Measurements from ENCODE around the gene DPEP3.
"Not testable (repeated sequence)": the region's sequence is repeated elsewhere in the genome, so short reads cannot be mapped to it uniquely, and the experiment has no call there.

The DPEP3 gene

DNA sequence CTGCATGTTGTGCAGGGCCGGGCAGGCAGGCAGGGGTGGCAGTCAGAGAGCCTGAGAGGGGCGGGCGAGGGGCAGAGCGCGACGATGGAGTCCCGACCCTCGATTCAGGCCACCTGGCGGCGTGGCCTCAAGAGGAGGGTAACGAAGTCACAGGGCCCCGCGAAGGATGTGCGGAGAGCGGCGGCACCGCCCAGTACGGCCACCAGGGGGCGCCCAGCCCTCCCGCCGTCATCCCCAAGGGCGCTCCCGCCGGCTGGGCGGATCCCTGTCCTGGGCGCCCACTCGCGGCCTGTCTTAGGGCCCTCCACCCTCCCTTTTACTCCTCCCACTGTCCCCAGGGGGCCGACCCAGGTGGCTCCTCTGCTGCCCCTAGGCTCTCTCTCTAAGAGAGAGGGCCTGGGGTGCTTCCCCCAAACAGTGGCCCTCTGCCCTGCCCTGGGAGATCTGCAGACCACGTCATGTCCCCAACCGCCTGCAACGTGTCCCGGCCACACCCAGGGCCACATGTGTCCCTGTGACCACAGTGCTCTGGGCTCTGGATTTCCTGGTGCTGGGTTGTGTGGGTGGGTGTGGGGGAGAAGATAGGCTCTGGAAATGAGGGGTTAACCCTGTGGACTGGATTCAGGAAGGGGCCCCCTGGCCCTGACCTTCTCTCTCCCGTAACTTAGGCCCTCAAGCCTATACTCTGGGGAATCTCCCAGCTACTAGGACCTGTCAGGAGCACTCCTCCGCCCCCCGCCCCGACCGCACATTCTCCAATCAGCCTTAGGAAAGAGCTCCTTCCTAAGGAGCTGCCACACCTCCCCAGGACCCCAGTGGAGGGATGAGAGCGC, 13.1 kb upstream of the DPEP3 start:
- peak; percentile 63 for DNase-seq

DNA sequence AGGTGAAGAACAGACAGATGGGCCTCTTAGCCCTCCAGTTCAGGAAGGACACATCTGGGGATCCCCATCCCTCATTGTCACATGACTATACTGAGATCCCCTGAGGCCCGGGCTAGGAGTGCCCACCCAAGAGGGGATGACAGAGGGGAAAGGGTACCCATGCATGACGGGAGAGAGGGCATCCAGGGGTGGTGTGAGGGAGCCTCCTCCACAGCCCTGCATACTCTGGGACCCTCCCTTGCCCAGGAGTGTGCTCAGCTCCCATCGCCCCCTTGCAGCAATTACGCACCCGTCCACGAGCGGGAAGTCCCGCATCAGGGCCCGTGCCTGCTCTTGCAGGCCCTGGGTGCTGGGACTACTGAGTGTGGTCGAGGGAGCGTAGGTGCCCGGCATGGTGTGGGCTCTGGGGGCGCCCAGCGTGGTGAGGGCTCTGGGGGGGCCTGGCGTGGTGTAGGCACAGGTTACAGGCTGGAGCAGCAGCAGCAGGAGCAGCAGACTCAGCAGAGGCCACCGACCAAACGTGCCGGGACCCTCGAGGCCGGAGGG, 12.4 kb upstream of the DPEP3 start:
- no peak for DNase-seq

DNA sequence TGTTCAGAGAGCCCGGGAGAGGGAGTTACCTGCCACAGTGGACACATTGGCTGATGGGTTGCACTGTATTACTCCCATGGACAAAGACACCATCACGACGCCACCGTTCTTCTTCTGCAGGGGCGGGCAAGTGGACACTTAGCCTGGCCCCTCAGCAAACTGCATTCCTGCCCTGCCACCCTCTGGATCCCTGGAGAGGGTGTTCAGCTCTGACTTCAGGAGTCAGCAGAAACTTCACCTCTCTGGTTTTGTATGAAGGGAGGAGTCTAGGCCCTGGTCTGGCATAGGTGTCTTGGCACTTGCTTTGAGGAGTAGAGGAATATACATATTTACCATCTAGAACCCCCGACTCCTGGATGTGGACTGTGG, 9.7 kb upstream of the DPEP3 start:
- DNase-seq: no peak

DNA sequence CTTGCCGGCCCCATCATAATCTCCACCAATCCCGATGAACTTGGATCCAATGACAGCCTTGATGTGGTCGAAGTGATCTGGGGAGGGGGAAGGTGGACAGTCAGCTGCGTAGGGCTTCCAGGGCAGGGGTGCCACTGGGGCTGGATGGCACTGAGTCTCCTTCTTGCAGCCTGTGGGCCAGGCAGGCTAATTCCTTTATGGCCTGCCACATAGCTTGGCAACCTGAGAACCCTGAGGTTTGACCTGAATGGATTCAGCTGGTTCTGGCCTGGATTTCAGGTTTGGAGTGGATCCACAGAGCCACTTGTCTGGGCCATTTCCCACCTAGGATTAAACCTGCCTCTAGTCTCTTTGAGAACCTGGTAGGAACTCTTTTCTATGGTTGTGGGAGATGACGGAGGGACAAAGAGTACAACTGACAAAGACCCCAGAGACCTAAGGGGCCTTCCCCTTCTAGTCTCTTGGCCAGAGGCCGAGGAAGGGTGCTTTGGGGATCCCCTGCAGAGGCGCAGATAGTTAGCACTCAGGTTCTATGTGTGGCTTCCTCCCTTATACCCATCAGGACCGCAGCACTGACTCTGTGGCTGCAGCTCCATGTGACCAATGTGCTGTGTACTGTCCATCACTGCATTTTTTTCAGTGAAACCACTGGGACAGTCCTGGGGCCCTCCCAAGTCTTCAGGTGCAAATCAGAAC, 9.2 kb upstream of the DPEP3 start:
- no peak for DNase-seq

DNA sequence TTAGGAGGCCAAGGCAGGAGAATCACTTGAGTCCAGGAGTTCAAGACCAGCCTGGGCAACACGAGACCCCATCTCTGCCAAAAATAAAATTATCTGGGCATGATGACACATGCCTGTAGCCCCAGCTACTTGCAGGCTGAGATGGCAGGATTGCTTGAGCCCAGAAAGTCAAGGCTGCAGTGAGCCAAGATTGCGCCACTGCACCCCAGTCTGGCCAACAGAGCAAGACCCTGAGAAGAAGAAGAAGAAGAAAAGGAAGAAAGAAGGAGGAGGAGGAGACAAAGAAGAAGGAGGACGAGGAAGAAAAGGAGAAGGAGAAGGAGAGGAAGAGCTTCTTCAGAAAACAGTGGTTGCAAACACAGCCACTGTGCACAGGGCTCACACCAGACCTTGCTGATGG, 8.4 kb upstream of the DPEP3 start:
- no peak for DNase-seq

DNA sequence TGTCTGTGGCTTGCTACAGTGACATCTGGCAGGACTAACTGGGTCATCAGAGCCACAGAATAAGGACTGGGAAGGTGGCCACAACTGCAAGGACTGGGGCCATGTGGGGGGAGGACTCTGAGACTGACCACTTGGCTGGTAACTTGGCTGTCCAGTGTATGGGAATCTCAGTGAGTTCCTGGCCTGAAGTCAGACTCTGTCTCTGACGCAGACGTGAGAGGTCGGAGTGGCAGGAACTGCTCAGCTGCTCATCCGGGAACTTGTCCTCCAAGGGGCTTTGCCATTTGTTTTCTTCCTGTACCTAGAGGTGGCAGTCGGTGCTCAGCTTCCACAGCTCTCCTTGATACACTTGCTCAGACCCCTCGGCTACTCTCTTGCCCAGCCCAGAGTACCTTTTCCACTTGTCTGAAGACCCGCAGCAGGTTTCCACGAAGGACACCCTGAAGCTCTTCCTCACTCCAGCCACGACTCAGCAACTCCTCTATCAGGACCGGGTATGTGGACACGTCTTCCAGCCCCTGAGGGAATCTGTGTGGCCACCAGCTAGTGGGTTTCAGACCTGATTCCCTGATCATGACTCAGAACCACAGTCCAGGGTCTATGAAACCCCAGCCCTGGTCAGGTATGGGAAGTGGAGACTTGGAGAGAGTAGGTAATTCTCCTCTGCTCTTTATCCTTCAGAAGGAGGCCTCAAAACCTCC, 7.3 kb upstream of the DPEP3 start:
- no peak for DNase-seq

DNA sequence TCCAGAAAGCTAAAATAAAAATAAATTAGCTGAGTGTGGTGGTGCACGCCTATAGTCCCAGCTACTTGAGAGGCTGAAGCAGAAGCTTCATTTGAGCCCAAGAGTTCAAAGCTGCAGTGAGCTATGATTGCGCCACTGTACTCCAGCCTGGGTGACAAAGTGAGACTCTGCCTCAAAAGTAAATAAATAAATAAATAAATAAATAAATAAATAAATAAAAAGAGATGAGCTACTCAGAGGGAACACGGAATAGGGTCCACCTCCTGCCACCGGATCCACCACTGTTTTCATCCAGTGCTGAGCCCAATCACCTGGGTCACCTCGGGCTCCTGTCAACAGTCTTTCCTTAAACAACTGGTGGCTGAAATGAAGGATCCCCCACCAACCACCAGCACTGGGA, 6.7 kb upstream of the DPEP3 start:
- no peak for DNase-seq

DNA sequence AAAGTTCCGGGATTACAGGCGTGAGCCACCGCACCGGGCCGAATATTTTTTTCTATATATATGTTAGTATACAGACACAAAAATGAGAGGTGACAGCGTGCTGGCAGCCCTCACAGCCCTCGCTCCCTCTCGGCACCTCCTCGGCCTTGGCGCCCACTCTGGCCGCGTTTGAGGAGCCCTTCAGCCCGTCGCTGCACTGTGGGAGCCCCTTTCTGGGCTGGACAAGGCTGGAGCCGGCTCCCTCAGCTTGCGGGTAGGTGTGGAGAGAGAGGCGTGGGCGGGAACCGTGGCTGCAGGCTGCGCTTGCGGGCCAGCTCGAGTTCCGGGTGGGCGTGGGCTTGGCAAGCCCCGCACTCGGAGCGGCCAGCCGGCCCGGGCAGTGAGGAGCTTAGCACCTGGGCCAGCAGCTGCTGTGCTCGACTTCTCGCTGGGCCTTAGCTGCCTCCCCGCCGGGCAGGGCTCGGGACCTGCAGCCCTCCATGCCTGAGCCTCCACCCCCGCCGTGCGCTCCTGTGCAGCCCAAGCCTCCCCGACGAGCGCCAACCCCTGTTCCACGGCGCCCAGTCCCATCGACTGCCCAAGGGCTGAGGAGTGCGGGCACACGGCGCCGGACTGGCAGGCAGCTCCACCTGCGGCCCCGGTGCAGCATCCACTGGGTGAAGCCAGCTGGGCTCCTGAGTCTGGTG, 1.9 kb upstream of the DPEP3 start:
- no peak for DNase-seq

DNA sequence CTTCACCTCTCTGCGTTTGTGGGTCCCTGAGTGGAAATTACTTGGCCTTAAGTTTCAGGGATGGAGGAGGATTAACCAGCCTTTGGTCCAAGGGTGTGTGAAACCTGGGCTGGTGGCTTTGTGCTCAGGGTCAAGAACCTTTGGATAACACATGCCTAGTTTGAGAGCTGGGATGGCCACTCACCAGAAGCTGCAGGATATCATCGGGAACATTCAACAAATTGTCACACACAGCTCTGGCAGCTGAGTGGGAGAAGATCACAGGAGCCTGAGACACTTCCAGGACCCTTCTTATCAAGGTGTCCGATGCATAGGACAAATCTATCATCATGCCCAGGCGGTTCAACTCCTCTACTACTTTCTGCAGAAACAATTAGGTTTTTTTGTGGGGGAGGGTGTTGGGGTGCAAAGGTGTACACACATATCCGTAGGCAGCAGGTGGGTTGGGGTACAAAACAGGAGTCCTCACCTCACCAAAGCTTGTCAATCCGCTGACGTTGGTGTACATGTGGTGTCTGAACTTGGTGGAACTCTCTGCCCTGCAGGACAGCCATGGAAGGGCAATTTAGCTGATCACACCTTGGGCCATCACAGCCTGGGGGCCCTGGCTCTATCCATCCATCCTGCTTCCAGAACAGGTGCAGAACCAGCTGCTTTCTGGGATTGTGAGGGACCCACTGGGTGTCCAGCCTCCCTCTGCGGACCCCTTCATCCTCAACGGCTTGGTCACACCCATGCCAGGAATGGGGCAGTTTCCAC, 2.7 kb downstream of the DPEP3 start:
- no peak for DNase-seq

DNA sequence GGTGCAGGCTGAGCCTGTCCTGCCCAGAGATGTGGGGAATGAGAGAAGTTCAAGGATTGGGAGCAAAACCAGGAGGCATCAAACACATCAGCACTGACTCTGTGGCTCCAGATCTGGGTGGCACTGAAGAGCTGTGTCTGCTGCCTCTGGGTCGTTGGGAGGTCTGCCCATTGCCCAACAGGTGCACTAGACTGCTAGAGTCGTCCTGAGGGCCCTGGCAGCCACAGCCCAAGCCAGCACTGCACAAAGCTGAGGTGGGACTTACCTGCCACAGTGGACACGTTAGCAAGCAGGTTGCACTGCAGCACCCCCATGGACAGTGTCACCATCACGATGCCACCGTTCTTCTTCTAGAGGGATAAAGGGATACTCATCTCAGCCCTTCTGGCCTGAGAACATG, 3.3 kb downstream of the DPEP3 start:
- DNase-seq: no peak

DNA sequence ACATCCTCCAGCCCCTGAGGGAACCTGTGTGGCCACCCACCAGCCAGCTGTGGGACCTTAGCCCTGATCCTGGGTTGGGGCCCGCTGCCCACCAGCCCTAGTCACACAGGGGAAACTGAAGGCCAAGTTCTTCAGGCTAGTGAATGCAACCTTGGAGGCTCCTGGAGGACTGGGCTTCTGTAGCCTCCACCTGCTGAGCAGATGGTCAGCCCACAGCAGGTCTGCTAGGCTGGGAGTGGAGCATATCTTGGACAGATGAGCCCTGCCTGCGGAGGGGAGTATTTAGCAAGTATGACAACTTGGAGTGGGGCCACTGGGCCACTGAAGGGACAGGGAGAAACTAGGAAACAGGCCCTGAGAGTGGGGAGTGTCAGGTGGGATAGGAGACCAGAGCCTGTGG, 4.1 kb downstream of the DPEP3 start:
- DNase-seq: no peak

DNA sequence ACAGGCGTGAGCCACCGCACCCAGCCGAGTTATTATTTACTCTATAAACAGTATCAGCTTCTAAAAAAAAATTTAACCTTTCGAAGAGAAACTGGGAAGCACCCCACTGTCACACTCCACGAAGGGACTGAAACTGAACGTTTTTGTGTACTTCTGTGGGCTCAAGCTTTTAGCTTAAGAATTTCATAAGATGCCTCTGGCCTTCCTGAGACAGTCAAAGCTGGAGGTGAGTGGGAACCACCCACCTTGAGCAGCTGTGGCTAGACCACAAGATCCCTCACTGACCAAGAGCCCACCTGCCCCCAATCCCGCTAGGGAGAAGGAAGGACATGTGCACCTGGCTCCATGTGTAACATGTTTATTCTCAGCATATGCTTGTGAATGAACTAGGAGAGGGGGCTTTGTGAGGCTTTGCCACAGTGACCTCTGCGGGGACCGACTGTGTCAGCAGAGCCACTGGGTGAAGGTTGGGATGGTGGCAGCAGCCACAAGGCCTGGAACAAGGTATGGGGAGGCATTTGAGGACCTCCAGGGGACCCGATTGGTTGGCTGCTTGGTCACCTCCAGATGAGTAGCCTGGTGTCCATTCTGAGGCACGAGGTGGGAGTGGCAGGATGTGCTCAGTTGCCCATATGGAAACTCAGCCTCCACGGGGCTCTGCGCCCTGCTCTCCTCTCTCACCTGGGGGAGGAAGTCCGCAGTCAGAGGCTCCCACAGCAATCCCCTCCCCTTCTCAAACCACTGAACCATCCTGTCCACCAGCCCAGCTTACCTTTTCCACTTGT, 4.8 kb downstream of the DPEP3 start:
- no peak for DNase-seq

DNA sequence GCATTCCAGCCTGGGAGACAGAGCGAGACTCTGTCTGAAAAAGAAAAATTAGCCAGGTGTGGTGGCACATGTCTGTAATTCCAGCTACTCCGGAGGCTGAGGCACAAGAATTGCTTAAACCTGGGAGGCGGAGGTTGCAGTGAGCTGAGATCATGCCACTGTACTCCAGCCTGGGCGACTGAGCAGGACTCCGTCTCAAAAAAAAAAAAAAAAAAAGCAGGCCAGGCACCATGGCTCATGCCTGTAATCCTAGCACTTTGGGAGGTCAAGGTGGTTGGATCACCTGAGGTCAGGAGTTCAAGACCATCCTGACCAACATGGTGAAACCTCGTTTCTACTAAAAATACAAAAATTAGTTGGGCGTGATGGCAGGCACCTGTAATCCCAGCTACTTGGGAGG, 8.0 kb downstream of the DPEP3 start:
- not testable (repeated sequence) for DNase-seq

DNA sequence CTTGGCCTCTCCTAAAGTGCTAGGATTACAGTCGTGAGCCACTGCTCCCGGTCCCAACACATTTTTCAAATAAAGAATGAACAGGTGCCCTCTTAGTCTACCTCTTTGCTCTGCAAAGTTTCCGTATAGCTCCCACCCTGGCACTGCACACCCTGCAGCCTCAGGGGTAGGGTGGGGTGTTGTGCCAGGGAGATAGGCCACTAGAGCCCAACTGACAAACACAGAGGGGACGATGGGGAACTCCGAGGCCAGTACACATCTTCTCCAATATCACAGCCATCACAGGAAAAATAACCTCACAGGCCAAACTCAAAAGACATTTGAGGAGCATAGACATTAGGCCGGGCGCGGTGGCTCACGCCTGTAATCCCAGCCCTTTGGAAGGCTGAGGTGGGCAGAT, 9.2 kb downstream of the DPEP3 start:
- DNase-seq: no peak

DNA sequence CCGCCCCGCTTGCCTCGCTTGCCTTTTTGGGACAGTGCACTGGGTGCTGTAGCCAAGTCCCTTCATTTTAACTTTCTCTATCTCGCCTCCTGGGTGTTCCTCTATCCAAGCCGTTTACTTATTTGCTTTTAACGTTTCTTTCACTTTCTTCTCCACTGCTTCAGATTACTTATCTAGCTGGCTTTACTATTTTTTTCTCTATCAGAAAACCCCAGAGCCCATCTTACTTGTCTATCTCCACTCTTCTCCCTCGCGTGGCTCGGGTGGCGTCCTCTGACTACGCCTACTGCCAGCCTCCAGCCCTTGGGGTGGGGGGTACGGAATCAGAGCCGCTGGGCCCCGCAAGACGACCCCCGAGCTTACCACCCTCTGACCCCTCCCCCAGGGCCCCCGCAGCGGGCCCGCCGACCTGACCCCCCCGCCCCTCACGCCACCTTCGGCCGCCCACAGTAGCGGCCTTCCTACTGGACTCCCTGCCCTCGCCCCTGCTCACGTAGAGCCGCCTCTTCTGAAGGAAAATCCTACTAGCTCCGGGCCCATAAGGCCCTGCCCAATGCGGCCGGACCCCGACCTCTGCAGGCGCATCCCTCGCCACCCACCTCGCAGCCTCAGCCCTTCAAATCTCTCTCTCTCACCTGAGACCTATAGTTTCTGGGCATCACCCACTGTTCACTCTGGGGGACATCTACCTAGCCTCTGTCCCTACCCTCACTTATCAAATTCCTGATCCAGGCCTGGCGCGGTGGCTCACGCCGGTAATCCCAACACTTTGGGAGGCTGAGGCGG, 10.9 kb downstream of the DPEP3 start:
- no peak for DNase-seq

DNA sequence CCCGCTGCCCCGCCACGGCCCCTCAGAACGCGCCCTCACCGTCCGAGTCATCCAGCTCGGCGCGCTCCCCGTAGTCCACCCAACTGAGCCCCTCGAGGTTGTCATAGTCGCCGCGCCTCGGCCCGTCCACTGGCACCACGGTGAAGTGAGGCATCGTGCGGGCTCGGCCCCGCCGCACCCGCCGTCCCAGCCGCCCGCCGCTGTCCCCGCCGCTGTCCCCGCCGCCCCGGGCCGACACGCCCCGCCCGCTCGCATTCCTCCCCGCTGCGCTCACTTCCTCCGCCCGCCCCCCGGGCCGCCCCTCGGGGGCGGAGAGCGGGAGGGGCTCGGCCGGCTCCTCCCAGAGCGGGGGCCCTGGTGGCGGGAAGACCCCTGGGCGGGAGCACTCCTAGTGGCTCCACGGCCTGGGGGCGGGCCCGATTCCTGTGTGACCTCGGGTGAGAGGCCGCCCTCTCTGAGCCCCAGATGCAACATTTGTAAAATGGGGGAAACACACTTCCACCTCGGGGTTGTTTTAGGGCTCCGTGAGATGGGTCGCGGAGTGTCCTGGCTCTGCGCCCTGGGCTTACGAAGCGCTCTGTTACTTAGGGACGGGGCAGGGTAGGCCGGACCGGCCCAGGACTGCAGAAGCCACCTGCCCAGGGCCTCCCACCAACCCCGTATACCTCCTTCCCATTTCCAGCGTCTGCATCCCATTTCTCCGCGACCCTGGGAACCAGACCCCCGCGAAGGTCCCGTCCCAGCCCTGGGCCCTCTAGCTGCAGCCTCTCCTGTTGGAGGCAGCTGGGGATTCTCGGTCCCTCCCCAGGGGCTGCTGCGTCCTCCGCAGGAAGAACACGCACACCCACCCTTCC, 11.7 kb downstream of the DPEP3 start, which contains the start of gene SLC12A4:
SLC12A4 (minus strand) TSS at position 238 of the 854 bp plus-strand sequence; CDS start at position 154, 84 bp downstream.
- no peak for DNase-seq

DNA sequence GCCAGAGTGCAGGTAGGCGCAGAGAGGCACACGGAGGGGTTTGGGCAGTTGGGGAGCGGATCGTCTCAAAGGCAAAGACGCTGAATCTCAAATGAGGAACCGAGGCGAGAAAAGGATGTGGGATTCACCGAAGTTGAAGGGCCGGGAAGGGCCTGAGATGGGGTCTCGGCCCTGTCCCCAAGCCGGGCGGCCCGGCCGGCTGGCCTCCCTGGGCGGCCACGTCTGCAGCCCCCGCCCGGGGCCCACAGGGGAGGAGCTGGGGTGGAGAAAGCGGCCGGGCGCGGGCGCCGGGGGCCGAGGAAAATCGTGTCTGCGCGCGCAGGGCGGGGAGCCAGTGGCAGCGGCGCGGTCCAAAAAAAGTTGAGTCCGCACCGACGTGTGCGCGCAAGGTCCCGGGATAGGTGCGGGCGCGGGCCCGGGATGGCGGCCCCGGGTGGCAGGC, 12.3 kb downstream of the DPEP3 start:
- no peak for DNase-seq

DNA sequence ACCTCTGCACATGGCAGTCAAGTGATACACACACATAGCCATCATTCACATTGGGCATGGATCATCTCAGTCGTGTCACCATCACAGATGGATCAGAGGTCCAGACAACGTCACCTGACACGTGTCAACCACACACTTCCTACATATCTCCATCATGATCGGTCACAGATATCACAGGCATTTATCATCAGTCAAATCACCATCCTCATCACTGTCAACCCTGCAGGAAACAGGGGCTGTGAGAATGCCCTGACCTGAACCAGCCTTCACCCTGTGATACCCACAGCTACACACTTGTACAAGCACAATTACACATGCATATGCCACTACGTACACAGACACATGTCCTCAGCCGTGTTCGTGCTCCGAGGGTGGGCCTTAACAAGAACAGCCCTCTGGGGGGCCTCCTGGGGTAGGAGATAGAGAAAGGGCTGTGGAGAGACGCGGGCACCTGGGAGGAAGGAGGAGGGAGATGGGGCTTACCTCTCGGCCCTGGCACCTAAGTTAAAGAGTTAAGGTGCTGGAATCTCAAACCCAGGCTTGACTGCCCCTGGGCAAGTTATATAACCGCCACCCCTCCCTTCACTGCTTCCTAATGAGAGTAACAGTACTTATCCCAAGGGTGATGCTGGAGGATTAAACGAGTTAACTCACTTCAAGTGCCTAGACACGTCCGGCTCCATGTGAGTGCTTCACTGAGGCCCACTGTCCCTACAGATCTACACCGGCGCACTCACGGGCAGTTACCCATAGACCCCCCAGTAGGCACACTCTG, 12.9 kb downstream of the DPEP3 start:
- DNase-seq: no peak

All from GF-D8 (cell line).